Limb (tissue), 2 donors: Measurements from ENCODE around the gene DUOXA1.
"Not testable (repeated sequence)": the region's sequence is repeated elsewhere in the genome, so short reads cannot be mapped to it uniquely, and the experiment has no call there.

Source experiments
- DNase-seq, 2 donors: peaks; one replicate each; pipeline ENCODE4 v3.0.0-alpha.2; 2016; ENCODE audit errors: extremely low spot score in 2 of 2

The DUOXA1 gene

DNA sequence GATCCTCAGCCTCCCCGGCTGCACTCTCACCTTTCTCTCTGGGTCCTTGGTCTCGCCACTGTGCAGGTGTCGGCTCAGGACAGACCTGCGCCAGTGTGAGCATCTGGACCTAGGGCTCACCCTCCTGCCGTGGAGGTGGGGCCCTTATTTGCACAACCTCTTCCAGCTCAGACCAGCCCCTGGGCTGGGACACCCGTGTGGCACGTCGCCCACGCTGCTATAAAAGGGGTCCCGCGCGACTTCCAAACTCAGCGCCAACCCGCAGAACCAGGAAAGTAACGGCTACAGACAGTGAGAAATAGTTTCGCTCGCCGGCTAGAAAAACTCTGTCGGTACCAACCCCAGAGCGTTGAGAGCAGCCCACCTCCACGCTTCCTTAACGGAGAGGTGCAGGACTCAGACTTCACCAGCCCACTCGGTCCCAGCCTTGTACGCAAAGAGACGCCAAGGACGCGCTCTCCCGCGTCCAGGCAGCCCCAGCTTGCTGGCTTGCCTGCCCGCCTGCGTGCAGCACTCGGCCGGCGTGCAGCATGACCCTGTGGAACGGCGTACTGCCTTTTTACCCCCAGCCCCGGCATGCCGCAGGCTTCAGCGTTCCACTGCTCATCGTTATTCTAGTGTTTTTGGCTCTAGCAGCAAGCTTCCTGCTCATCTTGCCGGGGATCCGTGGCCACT, 15.5 kb downstream of the DUOXA1 start, which contains the start of the genes DUOX2 and DUOXA2:
DUOX2 (minus strand) TSS at position 97 of the 675 bp plus-strand sequence. CDS start 761 bp downstream, outside the sequence.
DUOXA2 (plus strand) TSS at position 251 of the 675 bp plus-strand sequence; CDS start at position 531, 280 bp downstream.
- no peak for DNase-seq

DNA sequence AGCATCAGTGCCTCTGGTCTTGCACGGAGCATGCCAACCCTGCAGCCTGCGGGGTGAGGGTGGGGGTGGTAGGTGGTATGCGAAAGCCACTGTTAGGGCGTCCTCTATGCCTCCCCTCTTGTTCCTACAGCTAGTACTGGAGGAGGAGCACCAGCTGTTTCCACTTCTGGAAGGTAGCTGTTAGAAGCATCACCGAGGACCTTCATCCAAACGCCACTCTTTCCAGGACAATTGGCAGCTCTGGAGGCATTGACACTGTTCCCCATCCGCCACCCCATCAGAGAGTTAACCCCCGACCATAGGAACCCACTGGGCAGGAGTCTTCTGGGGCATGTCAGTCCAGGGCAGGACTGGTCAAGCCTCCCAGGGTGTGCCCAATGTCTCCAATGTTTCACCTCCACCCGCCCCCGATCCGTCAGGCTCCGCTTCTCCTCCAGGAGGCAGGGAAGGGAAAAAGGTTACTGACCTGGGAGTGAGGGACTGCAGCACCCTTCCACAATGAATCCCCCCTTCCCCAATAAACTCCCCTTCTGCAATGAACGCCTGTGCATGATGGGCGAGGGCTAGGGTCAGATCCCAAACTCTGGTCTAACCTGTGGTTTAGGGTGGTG, 16.2 kb downstream of the DUOXA1 start:
- no peak for DNase-seq

DNA sequence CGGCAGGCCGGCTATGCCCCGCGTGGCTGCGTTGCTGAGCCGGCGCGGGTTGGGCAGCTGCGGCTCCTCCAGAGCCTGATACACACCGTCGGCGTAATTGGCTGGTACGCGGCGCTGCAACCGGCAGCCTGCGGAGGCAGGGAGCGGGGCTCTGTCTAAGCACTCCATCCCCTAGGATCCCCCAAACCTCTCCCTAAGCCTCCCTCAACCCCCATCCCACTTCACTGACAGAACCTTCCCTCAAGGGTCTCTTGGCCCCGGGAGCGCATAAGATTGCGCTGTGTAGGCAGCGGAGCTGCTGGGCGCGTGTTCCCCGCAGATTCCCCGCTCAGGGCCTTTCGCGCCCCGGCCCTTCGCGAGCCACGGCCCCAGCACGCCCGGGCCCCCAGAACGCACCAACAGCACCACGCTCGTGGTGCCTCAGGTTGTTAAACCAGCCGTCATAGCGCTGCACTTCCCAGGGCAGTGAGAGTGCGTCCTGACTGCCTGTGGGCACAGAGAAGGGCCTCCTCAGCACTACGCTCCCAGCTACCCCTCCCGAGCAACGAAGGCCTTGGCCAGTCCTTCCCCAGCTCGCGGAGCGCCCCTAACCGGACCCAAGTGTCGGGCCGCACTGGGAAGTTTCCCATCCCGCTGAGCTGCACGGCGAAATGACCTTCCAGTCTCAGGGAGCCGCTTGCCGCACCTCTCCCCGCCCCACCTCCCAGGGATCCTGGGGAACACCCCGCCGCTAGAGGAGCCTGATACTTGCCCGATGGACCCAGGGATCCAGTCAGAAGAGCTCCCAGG, 16.9 kb downstream of the DUOXA1 start:
- no peak for DNase-seq

DNA sequence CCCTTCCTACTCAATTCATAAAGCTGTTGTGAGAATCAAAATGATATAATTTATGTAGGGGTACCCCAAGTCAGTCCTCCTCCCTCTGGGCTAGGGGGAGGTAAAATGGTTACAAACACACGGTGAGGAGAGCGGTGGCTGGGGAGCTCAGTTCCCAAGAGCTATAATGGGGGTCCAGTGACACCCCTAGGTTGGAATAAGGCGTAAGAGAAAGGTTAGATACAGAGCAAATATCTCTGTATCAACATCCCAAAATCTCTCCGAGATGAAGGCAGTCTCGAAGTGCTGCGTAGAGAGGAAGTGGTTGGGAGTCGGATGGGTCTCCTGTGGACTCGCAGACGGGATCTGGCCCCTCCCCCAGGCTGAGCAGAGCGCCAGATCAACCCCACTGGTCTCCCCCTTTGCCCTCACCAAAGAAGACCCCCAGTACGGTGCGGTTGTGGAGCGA, 17.5 kb downstream of the DUOXA1 start:
- DNase-seq, result no peak

DNA sequence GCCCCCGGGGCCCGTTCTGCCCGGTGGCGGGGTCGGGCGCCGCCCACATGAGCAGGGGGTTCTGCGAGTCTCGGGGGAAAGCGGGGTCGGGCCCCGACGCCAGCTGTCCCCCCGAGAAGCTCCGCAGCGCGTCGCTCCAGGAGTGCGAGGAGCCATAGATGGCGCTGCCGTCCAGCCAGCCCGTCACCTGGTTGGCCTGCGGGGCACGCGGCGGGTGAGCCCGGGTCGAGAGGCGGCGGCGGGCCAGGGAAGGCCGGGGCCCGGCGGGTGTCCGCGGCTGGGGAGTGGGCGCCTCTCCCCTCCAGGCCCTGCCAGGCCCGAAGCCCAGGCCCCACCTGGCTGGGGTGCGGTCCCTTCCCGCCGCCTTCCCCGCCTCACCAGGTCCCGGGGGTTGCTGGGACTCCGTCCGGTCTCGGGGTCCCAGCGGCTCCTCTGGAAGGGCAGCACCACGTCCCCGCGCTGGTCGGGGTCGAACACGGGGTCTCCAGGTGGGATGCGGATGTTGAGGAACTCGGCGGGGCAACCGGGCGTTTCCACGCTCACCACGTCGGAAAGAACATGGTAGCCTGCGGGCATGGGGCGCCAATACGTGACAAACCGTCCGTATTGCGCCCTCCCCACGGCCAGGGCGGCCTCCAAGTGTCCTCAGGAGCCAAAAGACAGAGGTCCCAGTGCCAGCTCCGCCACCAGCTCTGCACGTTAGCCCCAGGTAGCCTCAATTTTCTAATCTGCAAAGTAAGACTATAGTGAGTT, 18.1 kb downstream of the DUOXA1 start:
- no peak for DNase-seq

DNA sequence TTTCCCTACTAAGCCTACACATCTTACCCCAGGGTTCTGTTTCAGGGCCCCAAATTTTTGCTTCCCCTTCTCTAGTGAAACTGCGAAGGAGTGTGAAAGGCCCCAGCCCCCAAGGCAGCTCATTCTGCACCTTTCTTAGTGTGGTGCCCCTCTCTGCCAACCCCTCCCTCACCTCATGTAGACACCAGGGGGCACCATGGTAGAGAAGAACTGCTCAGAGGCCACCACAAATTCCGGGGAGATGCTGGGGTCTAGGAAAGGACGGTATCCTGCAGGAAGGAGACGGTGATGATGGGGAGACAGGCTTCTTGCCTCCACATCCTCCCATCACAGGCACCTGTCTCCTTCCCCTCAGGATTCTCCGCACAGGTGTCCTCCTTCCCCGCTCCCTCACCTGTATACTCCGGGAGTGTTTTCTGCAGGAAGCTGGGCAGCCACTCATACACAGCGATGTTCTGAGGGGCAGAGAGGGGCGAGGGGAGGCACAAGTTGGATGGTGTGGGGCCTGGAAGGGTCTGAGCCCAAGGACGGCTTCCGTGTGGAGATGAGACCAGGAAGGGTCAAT, 19.3 kb downstream of the DUOXA1 start:
- no peak for DNase-seq

DNA sequence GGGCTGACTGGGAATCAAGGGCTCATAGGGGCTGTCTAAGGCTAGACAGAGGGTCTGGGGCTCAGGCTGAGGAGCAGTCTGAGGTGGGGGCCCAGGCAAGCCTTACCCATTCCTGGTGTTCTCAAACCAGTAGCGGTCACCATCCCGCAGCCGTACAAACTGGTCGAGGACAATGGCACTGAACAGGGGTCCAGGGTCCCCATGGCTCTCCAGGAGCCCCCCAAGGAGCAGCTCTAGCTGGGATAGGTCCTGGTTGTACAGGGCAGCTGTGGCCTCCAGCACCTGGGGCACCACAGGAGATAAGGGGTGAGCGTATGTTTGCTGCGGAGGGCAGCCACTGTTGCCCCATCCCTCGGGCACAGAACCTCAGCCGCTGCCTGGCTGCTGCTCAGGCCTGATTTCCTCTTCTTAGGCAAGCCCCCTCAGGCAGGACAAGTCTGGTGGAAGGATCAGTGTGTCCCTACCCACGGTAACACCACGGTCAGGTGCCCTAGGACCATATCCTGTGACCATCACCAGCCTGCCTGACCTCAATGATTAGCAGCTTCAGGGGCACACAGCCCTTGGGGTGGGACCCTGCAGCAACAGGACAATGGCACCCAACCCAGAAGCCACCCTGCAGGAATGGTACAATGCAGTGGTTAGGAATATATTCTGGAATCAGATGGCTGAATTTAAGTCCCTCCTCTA, 21.6 kb downstream of the DUOXA1 start:
- DNase-seq, result no peak

DNA sequence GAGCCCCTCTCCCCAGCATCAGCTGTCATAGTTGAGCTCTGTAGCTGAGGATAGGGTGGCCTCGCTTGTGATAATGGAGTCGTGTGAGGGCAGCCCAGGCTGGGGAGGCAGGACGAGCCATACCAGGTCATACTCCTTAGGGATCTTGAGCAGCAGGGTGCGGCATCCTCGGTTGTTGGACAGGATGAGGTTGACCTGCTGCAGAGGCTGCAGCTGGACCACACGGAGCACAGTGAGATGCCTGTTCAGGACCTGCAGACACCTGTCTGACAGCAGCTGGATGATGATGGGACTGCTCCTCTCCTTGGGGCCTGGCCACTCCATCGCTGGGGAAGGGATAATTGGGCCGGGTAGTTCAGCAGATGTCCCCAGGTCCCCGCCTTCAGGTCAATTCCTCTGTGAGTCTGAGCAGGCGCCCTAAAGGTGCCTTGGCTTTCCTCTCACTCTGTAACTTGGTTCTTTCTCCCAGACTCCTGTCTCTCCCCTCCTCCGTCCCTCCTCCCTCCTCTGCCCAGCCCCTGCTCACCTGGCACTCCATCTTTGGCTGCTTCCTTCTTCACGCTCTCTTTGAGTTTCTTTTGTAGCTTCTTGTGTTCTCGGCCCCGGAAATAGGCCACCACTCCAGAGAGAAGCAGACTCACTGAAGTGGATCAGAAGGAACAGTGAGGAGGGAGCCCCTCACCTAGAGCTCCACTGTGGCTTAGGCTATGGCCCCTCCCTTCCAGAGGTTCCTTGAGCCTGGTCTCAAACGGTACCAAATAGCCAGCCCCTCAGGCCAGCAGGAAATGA, 23.5 kb downstream of the DUOXA1 start:
- no peak for DNase-seq

DNA sequence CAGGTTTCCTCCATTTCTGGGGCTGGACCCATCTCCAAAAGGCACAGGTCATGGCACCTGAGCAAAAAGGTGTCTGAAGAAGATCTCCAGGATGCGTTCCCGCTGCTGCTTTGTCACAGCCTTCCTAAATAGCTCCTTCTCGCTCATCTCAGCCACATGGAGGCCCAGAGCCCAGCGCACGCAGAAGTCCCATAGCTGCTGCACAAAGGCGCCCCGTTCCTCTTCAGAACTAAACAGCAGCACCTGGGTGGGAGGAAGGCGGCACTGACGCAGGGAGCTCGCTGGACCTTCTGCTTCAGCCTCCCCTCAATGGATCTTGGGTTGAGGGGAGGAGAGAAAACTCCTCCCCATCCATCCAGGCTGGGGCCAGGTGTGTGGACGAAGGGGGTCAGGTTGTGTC, 24.1 kb downstream of the DUOXA1 start:
- DNase-seq, result no peak

DNA sequence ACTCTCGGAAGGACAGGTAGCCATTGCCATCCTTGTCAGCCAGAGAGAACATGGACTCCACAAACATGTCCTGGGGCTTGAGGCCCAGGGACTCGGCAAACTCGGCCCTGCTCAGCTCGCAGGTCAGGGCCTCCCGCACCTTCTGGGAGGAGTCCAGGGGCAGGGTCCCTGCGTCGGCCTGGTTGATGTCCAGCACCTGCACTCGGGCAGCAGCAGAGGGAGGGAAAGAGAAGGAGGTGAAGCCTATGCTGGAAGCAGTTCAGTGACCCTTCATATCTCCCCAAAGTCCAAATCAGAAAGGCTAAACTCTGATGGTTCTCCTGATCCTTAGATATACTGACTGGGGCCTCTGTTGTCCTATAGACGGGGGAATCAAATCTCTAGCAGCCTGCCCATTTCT, 25.5 kb downstream of the DUOXA1 start:
- DNase-seq, result not testable (repeated sequence)

DNA sequence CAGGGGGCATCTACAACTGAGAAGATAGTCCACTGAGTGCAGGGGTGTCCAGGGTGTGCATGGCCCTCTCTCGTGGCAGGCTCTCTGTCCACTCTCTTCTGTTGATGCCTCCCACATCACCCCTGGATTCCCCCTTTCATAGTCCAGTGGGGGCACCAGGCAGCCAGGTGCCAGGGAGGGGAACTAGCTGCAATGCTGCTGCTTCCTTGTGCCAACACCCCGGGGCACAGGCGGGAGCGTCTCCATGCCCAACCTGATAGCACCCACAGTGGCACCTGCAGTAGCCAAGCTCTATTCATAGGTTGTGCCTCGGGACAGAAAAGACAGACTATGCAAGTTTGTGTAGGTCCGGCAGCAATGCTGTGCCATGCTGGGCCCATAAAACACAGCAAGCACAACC, 27.5 kb downstream of the DUOXA1 start:
- no peak for DNase-seq

DNA sequence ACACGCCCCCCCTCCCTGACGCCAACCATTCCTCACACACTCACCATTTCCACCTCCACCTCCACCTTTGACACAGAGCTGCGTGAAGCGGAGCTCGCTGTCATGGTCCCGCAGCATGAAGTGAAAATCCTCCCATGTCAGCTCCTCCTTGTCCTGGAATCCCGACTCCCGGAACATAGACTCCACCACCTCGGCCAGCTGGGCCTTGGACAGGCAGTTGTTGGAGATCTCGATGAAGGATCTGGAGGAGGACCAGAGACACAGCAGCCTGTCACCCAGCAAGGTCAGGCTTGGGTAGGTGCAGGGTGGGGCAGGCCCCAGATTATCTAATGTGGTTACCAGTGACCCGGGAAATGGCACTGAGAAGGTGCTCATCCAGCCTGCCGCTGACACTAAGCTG, 27.9 kb downstream of the DUOXA1 start:
- no peak for DNase-seq

DNA sequence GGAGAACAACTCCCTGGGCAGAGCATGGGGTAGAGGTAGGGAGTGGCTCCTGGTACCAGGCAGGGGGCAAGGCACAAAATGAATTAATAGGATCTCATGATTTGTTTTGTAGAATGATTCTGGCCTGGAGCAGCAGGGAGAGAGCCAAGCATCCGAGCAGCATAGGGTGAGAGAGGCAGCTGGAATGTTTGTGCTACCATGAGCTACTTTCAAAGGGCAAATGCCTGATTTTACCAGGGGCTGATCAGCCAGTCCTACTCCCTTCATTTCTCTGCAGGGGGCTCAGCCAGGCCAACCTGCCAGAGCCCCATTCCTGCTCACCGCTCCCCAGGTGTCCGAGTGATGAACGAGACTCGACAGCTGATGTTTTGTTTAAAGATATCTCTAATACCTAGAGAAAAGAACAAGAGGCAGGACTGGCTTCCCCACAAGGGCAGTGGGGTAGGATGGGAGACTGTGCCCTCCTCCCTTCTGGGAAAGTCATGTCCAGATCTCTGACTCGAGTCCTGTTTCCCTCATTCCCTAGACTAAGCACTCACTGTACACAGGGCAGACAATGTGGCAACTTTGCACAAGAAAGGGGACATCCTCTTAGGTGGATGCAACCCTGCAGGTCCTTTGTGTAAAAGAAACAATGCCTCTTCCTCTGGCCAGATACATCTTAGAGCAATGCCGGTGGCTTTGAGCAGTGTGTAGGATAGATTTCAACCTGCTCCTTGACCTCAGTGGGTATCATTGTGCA, 28.6 kb downstream of the DUOXA1 start:
- DNase-seq, result no peak

DNA sequence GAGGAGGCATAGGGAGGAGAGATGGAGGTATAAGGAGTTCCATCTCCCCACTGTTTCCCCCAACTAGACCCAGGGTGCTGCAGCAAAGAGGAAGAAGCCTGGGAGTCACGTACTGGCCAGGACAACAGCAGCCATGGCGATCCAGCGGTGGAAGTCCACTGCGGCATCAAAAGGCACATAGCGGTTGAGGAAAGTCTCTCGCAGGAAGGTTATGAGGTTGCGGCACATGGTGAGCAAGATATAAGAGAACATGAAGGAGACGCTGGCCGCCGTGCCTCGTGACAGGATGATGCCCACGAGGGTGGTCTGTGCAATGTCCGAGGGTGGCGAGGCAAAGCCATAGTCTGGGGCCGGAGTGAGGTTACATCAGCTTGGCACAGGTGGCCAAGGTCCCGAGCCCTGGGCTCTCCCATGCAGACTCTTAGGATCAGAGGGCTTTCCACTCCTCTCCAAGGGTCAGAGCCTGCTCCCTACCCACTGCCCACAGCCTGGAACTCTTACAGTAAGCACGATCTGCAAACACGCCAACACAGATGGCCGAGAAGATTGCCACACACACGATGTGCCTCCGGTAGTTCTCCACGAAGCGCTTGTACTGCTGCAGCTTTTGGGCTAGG, 30.0 kb downstream of the DUOXA1 start:
- no peak for DNase-seq

DNA sequence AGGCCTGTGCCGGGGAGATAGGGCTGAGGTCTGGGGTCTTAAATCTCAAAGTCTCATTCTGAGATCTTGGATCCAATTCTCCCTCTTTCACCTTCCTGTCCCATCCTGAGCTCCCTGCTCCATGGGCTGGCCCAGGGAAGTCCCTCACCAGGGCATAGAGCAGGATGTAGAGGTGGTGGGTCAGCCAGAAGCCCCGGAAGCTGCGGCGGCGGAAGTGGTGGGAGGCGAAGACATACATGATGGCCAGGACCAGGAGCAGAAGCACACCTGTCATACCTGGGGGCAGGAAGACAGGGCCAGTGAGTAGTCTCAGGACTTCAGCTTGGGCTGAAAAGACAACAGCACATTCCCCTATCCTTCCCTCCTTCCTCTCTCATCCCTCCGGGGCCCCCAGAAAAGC, 32.2 kb downstream of the DUOXA1 start:
- DNase-seq, result no peak

DNA sequence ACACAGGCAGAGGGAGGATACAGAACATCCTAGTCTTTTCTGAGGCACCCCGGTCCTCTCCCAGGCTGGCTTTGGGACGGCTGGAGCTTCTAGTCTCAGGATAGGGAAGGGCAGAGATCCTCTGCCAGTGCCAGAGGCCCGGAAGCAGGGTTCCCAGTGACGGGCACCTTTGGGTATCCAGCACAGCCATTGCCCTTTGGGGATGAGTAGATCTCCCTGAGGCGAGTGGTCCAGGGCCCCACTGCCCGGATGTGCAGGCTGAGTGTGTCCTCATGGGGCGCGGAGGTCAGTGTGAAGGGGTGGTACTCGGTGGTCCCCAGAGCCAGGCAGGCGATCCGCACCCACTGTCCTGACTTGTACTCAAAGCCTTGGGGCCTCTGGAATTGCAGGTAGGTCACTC, 34.0 kb downstream of the DUOXA1 start:
- no peak for DNase-seq

DNA sequence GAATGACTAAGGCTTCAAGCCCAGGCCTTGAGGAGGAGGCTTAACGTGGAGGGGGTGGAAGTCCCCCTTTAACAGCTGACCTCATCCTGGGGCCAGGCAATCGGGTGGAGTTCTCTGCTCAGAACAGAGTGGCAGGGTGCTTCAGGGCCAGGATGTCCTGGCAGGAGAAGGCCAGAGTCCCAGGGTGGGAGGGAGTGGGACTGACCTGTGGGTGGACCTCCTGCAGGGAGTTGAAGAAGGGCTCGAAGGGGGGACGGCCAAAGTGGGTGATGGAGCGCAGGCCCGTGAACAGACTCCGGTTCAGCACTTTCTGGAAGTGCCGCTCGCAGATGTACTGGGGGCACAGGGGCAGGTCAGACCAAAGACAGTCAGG, 35.3 kb downstream of the DUOXA1 start:
- DNase-seq, result no peak

DNA sequence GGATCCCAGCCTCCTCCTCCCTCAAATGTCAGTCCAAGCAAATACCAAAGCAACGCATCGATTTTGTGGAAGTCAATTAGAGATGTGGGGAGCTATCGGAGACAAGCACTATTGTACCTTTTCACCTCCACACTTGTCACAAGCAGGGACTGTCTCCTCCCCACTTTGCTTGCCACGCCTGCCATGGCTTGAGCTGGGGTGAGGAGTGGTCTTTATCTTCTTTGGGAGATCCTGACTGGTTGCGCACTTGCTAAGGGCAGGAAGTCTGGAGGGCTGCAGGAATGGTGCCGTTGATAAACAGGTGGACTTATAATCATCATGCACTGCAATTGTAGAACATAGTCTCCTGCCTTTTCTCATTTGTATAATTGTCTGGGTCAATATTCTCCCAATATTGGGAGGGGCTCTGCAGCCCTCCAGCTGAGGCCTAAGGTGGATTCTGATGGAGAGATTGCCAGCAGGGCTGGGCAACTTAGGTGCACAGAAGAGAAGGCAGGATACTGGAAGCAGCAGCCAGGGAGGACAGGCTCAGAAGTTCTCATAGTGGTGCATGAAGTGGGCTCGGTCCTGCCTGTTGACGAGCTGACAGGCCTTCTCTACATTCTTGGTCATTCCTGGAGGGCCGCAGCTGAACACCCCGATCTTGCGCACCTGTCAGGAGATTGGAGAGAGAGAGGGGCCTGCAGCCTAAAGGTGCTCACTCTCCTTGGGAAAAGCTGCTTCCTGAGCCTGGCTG, 35.9 kb downstream of the DUOXA1 start:
- DNase-seq, result no peak
